Heart left ventricle (tissue), 16 donors: ENCODE data around the gene CNTROB. TPM values are rescaled to one million over a fixed set of nuclear protein-coding genes. Genes with fewer than 3 reads are reported as not detected.

Experiments
- ATAC-seq, 4 donors: fragments of 200-7000 bp; cut with Tn5 transposase; one replicate each; pipeline ENCODE4 v1.9.1; 2020 to 2022; ENCODE audit warnings: moderate library complexity in 4 of 4, mild to moderate bottlenecking in 3 of 4, moderate number of reproducible peaks in 1 of 4
- DNase-seq, 5 donors: peaks; one replicate each; pipeline ENCODE4 v3.0.0-alpha.2; 2020
- H3K27ac ChIP-seq, 12 donors: fragments of 200-600 bp; sonication (generic) in 4 of 12; one replicate each; pipeline versions ENCODE4 v1.5.0 to v1.8.0; 2016 to 2022; ENCODE audit warnings: mild to moderate bottlenecking in 2 of 12
- H3K27me3 ChIP-seq, 9 donors: fragments of 200-600 bp; sonication (generic) in 2 of 9; one replicate each; pipeline versions ENCODE4 v1.5.1 to v1.8.0; 2016 to 2022; ENCODE audit warnings: mild to moderate bottlenecking in 3 of 9
- H3K36me3 ChIP-seq, 9 donors: fragments of 200-600 bp; sonication (generic) in 2 of 9; one replicate each; pipeline versions ENCODE4 v1.5.0 to v1.8.0; 2018 to 2022; ENCODE audit warnings: mild to moderate bottlenecking in 2 of 9
- H3K4me1 ChIP-seq, 12 donors: fragments of 200-600 bp; sonication (generic) in 4 of 12; one replicate each; pipeline versions ENCODE4 v1.5.0 to v1.8.0; 2016 to 2022; ENCODE audit warnings: mild to moderate bottlenecking in 3 of 12
- H3K4me3 ChIP-seq, 12 donors: fragments of 200-600 bp; sonication (generic) in 4 of 12; one replicate each; pipeline versions ENCODE4 v1.5.0 to v1.8.0; 2017 to 2022; ENCODE audit warnings: mild to moderate bottlenecking in 9 of 12, moderate library complexity in 4 of 12
- H3K9me3 ChIP-seq, 12 donors: fragments of 200-600 bp; sonication (generic) in 4 of 12; one replicate each; pipeline versions ENCODE4 v1.5.0 to v1.8.0; 2016 to 2022; ENCODE audit warnings: mild to moderate bottlenecking in 1 of 12
- POLR2A ChIP-seq, 2 donors: fragments of 450-650 bp; IDR thresholded peaks; one replicate each; pipeline ENCODE4 v1.6.1; 2017; ENCODE audit warnings: antibody characterized with exemption in 2 of 2, mild to moderate bottlenecking in 2 of 2, moderate library complexity in 2 of 2
- WGBS, 4 donors: extraction: QIAGEN DNeasy Blood & Tissue Kit in 2 of 4; methylation state at CpG; one replicate each; pipeline versions ENCODE4 v1.1.5 to v1.1.7; 2013 to 2018; 5-methylcytosine and 5-hydroxymethylcytosine counted together
- intact Hi-C, 10 donors: fragments of 100-400 bp; cut with DNase I; formaldehyde crosslinking; loops; one replicate each; pipeline versions ENCODE4 v1.11.1 to v1.14.2; 2022
- polyA plus RNA-seq, 2 donors: library from polyadenylated mRNA; stranded (reverse); fragments of 200-250 nt; gene quantifications; one replicate each; pipeline ENCODE4 v1.2.3, GENCODE V29; 2013
- total RNA-seq, 9 donors: library from RNA; depleted of rRNA in 2 of 9; stranded (reverse); fragments of >200 nt in 2 of 9; fragmentation: NEBNext Ultra II Directional in 3 of 9; extraction: Animal tissue kit (Norgen Biotek cat#: 25700) in 3 of 9; gene quantifications; one replicate each; pipeline versions ENCODE4 v1.1.0 to v1.2.4, GENCODE V29; 2016 to 2023
- TF ChIP-seq, protein P1 (sequence below), 12 donors: fragments of 200-600 bp; sonication (generic) in 4 of 12; IDR thresholded peaks; one replicate each; pipeline versions ENCODE4 v1.5.0 to v1.8.0; 2018 to 2022; ENCODE audit warnings: antibody characterized with exemption in 12 of 12, mild to moderate bottlenecking in 5 of 12
- donor health status: ischemic (EF 13 %, LVEDD 7.1; RV severe dilation, severe dysfunction).
- donor health status: healthy with polysubstance abuse.
- donor health status: DM: no; HTN: yes; CAD: no.
- donor health status: DM: no; HTN: no; CAD: no.
- donor health status: ischemic (EF 25% LVEDD 6.9; RV normal size, moderate dysfunction).
- donor health status: ischemic (EF 25% LVEDD 5.7; RV mildly dilated, moderate dysfunction).
- donor health status: healthy.
- donor health status: DM: yes; HTN: yes; CAD: no.
- donor health status: ischemic (EF 35%, LVEDD 5.7; RV mildly dilated, moderate dysfunction).
- donor health status: nonischemic (EF 11% LVEDD 7.7; RV severe dilation, severe dysfunction).
- donor health status: DM: yes; HTN: yes; CAD: no.
- donor health status: PGD.
- donor health status: ischemic (EF 29% LVEDD 5.4; RV normal size, mild dysfunction).
- donor health status: nonischemic (EF 23%, LVEDD 6.1; RV moderate dilation, normal function).

Gene CNTROB
- total and polyA plus RNA-seq, 11 donors, result 7.9 to 19.2 (median 11.2) TPM

DNA sequence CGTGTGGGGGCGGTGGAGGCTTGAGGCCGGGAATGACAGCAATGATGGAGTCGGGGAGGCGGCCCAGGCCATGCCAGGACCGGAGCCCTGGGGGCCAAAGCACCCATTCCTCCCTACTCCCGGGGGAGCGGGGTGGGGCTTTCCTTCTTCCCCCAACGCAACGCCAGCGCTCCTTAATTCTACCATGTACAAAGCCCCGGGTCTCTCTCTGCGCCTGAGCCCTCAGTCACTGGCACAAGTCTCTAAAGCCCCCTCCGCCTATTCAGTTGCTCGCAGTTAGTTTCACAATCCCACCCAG lies 15.7 kb upstream of the CNTROB start:
- Histone ChIP-seq H3K4me3 (peak overlapping the region; percentile 37 to 83 (median 63)), H3K9me3 (no peaks in the 10 kb centered on the region), H3K27me3 (no peaks in the 10 kb centered on the region), H3K27ac (peak overlapping the region; percentile 85 to 98 (median 95)), H3K4me1 (peaks cover 0 to 32% (median 25%) of the 10 kb centered on the region in 12 donors), H3K36me3 (peaks cover 0 to 9% (median 4%) of the 10 kb centered on the region in 9 donors)
- DNase-seq, result no peak
- TF ChIP-seq POLR2A (IDR thresholded peaks at IDR 0.05), result no peak
- TF ChIP-seq, protein P1, sequence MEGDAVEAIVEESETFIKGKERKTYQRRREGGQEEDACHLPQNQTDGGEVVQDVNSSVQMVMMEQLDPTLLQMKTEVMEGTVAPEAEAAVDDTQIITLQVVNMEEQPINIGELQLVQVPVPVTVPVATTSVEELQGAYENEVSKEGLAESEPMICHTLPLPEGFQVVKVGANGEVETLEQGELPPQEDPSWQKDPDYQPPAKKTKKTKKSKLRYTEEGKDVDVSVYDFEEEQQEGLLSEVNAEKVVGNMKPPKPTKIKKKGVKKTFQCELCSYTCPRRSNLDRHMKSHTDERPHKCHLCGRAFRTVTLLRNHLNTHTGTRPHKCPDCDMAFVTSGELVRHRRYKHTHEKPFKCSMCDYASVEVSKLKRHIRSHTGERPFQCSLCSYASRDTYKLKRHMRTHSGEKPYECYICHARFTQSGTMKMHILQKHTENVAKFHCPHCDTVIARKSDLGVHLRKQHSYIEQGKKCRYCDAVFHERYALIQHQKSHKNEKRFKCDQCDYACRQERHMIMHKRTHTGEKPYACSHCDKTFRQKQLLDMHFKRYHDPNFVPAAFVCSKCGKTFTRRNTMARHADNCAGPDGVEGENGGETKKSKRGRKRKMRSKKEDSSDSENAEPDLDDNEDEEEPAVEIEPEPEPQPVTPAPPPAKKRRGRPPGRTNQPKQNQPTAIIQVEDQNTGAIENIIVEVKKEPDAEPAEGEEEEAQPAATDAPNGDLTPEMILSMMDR (IDR thresholded peaks at IDR 0.05), result no peak
- intact Hi-C loops, result loop anchor here in 1 of 10 donors (10.0 kb wide), 1 partner anchor 138 kb away; no protein-coding TSS in a partner anchor
- no peak for ATAC-seq
- WGBS, 4 donors, result 31 to 37% (median 34%) methylated on average over 11 to 15 of the region's 15 CpGs

DNA sequence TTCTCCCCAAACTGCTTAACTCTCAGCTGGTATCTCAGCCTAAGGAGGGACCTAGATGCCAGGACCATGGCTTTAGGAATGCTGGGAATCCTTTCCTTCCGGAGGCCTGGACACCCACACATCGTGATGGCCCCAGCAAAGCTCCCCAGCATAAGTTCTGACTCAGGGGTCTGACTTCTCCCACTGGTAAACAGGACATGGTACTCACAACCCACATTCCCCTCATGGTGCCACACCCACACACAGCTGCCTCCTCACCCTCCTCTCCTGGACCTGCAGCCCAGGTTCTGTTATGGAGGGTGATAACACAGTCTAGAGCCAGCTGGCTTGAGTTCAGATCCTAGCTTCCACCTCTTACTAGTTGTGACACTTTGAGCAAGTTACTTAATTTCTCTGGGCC lies 15.2 kb upstream of the CNTROB start:
- peak overlapping the region in 8 of 12 donors; percentile 58 to 83 (median 68) for H3K4me3 ChIP-seq
- peak overlapping the region in 11 of 12 donors; percentile 89 to 98 (median 95) for H3K27ac ChIP-seq
- WGBS, 4 donors, result 50 to 62% (median 58%) methylated on average over 2 of the region's 2 CpGs
- peaks cover 0 to 4% (median 0%) of the 10 kb centered on the region in 9 donors for H3K36me3 ChIP-seq
- ATAC-seq (no peak), DNase-seq (peak in 1 of 5 donors; percentile 5)
- H3K27me3 ChIP-seq, result no peaks in the 10 kb centered on the region
- no peaks in the 10 kb centered on the region for H3K9me3 ChIP-seq
- intact Hi-C loops, result loop anchor here in 1 of 10 donors (10.0 kb wide), 1 partner anchor 138 kb away; no protein-coding TSS in a partner anchor
- TF ChIP-seq, protein P1 (IDR thresholded peaks at IDR 0.05), result no peak
- no peak for TF ChIP-seq POLR2A (IDR thresholded peaks at IDR 0.05)
- H3K4me1 ChIP-seq, result peaks cover 0 to 32% (median 25%) of the 10 kb centered on the region in 12 donors

DNA sequence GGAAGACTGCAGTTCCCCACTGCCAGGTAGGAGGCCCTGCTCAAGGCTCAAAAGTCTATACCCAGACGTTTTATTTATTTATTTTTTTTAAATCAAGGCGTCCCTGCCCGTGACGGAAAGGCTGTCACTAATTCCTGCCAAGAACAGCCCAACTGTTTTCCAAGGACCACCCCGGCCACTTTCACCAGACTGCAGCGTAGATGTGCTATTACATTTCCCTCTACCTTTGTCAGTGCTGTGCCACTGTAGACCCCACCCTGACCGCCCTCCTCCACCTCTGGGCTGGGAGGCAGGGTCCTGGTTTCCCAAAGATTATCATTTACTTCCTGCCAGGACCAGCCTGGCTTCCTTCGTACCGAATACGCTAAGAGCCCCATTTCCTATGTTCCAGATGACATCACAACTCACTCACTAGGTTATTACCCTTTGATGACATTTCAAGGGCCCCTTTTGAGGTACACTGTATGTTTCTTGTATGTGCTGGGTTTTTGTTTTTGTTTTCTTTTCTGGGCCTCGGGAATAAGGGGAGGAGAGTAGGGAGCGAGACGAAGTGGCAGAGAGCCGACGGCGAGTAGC lies 9.6 kb upstream of the CNTROB start:
- Histone ChIP-seq H3K27me3 (no peaks in the 10 kb centered on the region), H3K4me1 (peaks cover 0 to 15% (median 9%) of the 10 kb centered on the region in 12 donors), H3K9me3 (no peaks in the 10 kb centered on the region), H3K27ac (peak overlapping the region; percentile 25 to 81 (median 70)), H3K36me3 (no peaks in the 10 kb centered on the region), H3K4me3 (peak overlapping the region in 11 of 12 donors; percentile 9 to 61 (median 52))
- intact Hi-C loops, result no loop called here
- TF ChIP-seq POLR2A (IDR thresholded peaks at IDR 0.05), result no peak
- TF ChIP-seq, protein P1 (IDR thresholded peaks at IDR 0.05), result no peak
- ATAC-seq, result peak in 1 of 4 donors; percentile 42
- 25 to 34% (median 30%) methylated on average over 16 of the region's 16 CpGs for WGBS, 4 donors
- DNase-seq, result peak in 1 of 5 donors; percentile 21

DNA sequence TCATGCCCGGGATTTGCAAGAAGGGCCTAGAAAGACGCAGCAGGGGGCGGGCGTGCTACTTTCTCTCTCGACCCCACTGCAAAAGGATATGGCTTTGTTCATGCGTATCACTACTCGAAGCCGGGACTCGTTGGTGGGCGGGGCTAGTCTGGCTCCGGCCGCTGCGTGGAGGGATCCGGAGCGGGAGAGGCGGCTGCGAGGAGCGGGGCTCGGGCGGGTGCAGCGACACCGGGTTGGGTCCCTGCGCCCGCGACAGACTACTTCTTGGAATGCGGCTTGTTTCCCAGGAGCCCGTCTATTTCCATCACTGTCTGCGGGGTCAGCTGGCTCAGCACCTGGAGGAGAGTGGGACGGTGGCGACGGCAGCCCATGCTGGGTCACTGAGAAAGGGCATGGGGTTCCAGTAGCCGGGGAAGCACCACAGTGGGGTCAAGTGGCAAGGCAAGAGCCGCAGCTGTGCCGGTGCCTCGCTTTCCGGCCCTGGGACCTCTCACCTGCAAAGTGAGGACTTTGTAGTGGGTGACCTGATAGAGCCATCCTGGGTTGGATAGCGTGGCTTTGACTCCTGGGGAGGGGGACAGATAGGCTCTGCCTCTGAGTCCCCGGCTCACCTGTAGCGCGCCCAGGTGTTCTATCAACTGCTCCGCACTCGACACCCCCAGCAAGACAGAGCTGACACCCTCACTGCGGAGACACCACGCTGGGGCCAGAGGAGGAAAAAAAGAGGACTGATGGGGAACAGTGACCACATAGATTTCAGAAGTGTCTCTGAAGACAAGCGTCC lies 9.0 kb upstream of the CNTROB start:
- 16 to 35% (median 21%) methylated on average over 23 to 45 of the region's 45 CpGs for WGBS, 4 donors

More for the DNA sequence above, 9.0 kb upstream of the CNTROB start:
- DNase-seq (peak; percentile 88 to 92 (median 90)), ATAC-seq (peak; percentile 85 to 97 (median 94))
- H3K4me3 ChIP-seq, result peak overlapping the region in 11 of 12 donors; percentile 9 to 61 (median 52)
- no peaks in the 10 kb centered on the region for H3K9me3 ChIP-seq
- peak overlapping the region; percentile 25 to 81 (median 70) for H3K27ac ChIP-seq
- no peaks in the 10 kb centered on the region for H3K27me3 ChIP-seq
- TF ChIP-seq, protein P1 (IDR thresholded peaks at IDR 0.05), result peak in 1 of 12 donors; percentile 21
- peak in 1 of 2 donors; percentile 64 for TF ChIP-seq POLR2A (IDR thresholded peaks at IDR 0.05)
- H3K36me3 ChIP-seq, result no peaks in the 10 kb centered on the region
- intact Hi-C loops, result no loop called here
- peaks cover 0 to 15% (median 9%) of the 10 kb centered on the region in 12 donors for H3K4me1 ChIP-seq
